ENCODE measurements around the gene SMG1.
"Not testable (repeated sequence)": the region's sequence is repeated elsewhere in the genome, so short reads cannot be mapped to it uniquely, and the experiment has no call there.

SMG1 gene

GRCh38 chr16:18933501-18933900, 7.3 kb upstream of the SMG1 start:
- no peak for DNase-seq (ENCODE audit: low read depth in 1 of 2, low spot score in 1 of 2)

- DNase-seq (ENCODE audit: low read depth in 1 of 2, low spot score in 1 of 2), result no peak
These were observed 6.2 kb upstream of the SMG1 start for GRCh38 chr16:18932243-18932987.

DNA sequence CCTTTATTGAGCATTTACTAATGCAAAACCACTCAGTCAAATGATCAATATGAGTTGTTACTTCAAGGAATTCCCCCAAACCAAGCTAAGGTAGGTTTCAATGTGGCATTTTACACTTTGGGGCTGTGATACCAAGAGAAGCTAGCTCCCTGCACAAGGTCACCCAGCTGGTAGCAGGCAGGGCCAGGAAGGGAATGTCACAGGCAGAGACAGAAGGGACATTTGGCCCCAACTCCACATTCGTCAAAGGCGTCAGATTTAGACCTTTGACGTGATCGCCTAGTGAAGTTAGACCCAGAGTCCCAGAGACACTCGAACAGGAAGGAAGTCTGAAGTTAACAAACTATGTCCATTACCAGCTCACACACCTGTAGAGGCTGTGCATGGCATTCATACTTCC, 5.5 kb upstream of the SMG1 start:
- DNase-seq (ENCODE audit: low read depth in 1 of 2, low spot score in 1 of 2), result no peak

GRCh38 chr16:18930095-18930494, 3.9 kb upstream of the SMG1 start:
- not testable (repeated sequence) for DNase-seq (ENCODE audit: low read depth in 1 of 2, low spot score in 1 of 2)

DNA sequence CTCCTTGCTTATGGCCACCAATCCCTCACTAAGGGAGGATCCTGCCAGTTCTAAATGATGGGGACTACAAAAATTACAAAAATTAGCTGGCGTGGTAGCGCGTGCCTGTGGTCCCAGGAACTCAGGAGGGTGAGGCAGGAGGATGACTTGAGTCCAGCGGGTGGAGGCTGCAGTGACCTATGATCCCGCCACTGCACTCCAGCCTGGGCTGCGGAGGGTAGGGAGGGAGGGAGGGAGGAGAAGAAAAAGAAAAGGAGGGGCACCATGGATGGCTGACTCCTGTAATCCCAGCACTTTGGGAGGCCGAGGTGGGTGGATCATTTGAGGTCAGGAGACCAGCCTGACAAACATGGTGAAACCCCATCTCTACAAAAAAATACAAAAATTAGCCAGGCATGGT, 1.9 kb upstream of the SMG1 start:
- not testable (repeated sequence) for DNase-seq (ENCODE audit: low read depth in 1 of 2, low spot score in 1 of 2)

GRCh38 chr16:18925215-18925985, 808 bp downstream of the SMG1 start:
- peak in 1 of 2 donors; percentile 52 for DNase-seq (ENCODE audit: low read depth in 1 of 2, low spot score in 1 of 2)

DNA sequence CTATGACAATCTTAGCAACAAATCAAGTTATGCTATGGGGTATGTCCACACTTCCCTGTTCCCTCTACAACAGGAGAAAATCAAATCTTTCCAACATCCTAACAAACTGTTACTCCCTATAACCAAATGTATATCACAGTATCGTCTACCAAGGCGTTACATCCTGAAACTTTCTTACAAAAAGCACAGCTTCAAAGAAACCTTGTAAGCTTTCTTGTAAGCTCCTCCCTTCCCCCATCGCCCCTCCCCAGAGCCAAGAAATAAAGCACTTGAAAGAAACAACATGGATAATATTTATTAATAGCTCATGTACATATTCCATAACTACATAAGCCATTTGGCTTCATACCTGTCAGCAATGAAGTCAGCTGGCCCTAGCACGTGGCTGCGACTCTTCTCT, 2.3 kb downstream of the SMG1 start:
- DNase-seq (ENCODE audit: low read depth in 1 of 2, low spot score in 1 of 2), result not testable (repeated sequence)

DNA sequence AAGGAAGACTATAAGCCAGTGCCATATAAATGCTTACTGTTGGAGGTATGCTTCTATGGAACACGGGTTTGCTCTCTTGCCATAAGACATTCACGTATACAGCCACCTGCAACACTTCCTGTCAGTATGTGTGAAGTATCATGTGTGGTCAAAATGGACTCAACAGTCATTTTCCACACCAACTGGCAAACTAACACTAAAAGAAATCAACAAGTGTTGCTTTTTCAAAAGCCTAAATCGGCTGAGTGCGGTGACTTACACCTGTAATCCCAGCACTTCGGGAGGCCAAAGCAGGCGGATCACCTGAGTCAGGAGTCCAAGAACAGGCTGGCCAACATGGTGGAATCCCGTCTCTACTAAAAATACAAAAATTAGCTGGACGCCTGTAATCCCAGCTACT, 3.1 kb downstream of the SMG1 start:
- not testable (repeated sequence) for DNase-seq (ENCODE audit: low read depth in 1 of 2, low spot score in 1 of 2)

GRCh38 chr16:18909585-18909984, 16.6 kb downstream of the SMG1 start:
- not testable (repeated sequence) for DNase-seq (ENCODE audit: low read depth in 1 of 2, low spot score in 1 of 2)

DNA sequence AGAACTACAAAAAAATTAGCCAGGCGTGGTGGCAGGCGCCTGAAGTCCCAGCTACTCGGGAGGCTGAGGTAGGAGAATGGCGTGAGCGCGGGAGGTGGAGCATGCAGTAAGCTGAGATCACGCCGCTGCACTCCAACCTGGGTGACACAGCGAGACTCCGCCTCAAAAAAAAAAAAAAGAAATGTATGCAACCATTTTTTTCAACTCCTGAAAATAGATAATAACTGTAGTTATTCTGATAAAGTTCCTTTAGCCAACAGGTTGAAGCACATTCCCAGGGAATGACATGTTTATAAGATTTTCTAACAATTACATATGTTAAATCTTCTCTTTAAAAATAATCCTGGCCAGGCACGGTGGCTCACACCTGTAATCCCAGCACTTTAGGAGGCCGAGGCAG, 17.5 kb downstream of the SMG1 start:
- not testable (repeated sequence) for DNase-seq (ENCODE audit: low read depth in 1 of 2, low spot score in 1 of 2)

- not testable (repeated sequence) for DNase-seq (ENCODE audit: low read depth in 1 of 2, low spot score in 1 of 2)
These were observed 23.4 kb downstream of the SMG1 start for GRCh38 chr16:18902778-18903177.

DNA sequence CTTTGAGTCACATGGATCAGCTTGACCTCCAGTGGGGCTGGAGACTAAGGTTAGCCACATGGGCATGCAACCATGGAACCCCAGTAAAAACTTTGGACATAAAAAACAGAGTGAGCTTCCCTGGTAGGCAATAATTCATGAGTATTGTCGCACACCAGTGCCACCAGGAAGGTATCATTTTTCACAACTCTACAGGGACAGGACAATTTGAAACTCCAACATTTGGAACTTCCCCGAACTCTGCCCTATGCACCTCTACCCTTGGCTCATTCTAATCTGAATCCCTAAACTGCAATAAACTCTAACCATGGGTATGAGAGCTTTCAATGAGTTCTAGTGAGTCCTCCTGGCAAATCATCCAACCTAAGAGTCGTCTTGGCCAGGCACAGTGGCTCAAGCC, 24.2 kb downstream of the SMG1 start:
- not testable (repeated sequence) for DNase-seq (ENCODE audit: low read depth in 1 of 2, low spot score in 1 of 2)

DNA sequence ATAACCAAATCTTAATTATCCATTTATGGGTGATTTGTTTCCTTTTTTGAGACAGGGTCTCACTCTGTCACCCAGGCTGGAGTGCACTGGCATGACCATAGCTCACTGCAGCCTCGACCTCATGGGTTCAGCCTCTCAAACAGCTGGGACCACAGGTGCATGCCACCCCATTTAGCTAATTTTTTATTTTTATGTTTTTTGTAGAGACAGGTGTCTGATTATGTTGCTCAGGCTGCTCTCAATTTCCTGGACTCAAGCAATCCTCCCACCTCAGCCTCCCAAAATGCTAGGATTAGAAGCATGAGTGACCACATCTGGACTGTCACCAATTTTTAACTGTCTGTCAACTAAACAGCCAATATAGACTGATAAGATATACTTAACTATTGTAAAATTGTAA, 25.0 kb downstream of the SMG1 start:
- not testable (repeated sequence) for DNase-seq (ENCODE audit: low read depth in 1 of 2, low spot score in 1 of 2)

GRCh38 chr16:18884456-18884855, 41.8 kb downstream of the SMG1 start:
- not testable (repeated sequence) for DNase-seq (ENCODE audit: low read depth in 1 of 2, low spot score in 1 of 2)

DNA sequence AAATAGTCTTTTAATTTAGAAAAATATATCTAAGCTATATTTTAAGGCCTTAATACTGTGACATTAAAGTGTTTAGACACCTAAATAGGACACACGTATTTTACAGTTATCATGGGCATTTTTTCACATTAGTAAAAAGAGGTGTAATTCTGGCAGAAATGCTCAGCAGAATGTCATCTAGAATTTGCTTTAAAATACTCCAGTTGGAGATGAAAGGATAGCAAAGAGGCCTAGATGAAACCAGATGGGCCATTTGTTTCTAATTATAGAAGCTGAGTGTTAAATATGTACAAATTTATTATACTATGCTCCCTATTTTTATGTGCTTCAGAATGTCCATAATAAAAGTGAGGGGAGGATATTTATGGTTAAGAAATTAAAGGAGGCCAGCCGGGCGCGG, 48.5 kb downstream of the SMG1 start:
- DNase-seq (ENCODE audit: low read depth in 1 of 2, low spot score in 1 of 2), result not testable (repeated sequence)

GRCh38 chr16:18877259-18877658, 48.9 kb downstream of the SMG1 start:
- not testable (repeated sequence) for DNase-seq (ENCODE audit: low read depth in 1 of 2, low spot score in 1 of 2)

GRCh38 chr16:18876301-18876700, 49.9 kb downstream of the SMG1 start:
- DNase-seq (ENCODE audit: low read depth in 1 of 2, low spot score in 1 of 2), result not testable (repeated sequence)

DNA sequence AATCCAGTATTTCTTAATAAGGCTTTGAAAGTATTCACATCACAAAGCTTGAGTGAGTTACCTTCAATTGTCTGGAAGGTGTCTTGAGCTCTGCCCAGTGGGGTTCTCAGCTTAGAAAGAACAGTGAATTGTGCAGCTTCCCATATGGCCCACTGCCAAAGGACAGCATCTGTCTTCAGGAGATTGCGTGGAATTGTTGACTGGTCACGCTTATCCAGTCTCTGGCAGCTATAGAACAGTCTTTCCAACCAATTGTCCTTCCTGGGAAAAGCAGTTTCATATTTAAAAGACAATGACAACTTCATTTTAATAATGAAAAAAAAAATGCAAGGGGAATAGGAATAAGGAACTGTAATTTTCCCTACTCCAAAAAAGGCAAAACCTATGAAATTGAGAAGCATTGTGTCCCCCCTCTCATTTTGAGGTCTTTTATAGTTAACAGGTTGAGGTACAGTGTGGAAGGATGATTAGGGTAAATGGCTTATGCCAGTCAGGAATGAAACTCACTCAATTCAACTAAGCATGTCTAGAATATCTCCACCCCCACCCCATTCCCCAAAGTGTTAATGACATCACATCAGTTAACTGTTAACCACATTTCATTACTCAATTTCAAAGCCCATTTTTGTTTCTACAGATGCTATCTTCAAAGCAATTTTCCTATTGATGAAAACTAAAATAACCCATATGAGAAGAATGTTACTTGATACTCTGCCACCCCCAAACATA, 57.0 kb downstream of the SMG1 start:
- not testable (repeated sequence) for DNase-seq (ENCODE audit: low read depth in 1 of 2, low spot score in 1 of 2)

- not testable (repeated sequence) for DNase-seq (ENCODE audit: low read depth in 1 of 2, low spot score in 1 of 2)
These were observed 59.9 kb downstream of the SMG1 start for GRCh38 chr16:18866277-18866823.

DNA sequence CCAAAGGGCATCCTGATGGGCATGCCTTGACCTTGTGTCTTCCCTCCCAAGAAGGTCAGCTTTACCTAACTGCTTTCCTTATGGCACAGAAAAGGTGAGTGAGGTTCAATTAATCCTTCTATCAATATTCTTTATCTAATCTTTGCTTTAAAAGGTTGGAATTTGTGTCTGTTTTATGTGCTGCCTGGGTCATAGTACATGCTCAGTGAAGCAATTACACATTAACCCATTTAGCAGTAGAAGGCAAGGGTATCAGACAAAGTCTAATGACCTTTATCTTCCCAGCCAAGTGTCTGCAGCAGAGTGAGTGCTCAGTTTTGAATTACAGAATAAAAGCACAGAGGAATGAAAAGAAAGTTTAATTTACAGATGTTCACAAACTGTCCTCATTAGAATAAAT, 63.3 kb downstream of the SMG1 start:
- not testable (repeated sequence) for DNase-seq (ENCODE audit: low read depth in 1 of 2, low spot score in 1 of 2)

- DNase-seq (ENCODE audit: low read depth in 1 of 2, low spot score in 1 of 2), result no peak
These were observed 71.0 kb downstream of the SMG1 start for GRCh38 chr16:18855196-18855595.

Measured in activated T-helper 1 cell treated with anti-CD3 and anti-CD28 coated beads, Interleukin-2, amount 50 U/mL, for 16 hours (primary cell).